ENCODE measurements around the gene NTRK2.

Gene NTRK2

GRCh38 chr9:84851935-84852585 lies 182.5 kb downstream of the NTRK2 start:
- TF ChIP-seq POLR2AphosphoS5 (IDR thresholded peaks at IDR 0.05; ENCODE audit: low read depth, low read length) (no peak), SIN3A (IDR thresholded peaks at IDR 0.05; ENCODE audit: borderline replicate concordance, insufficient read depth, low read length) (no peak), REST (IDR thresholded peaks at IDR 0.05; ENCODE audit: insufficient read depth in 1 of 2, low read depth in 2 of 2, low read length in 2 of 2) (0 out of 4 replicates have a peak, but pooled peaks of 1 of the 2 experiments have one; percentile 6), FOXP2 (optimal IDR thresholded peaks at IDR 0.05; ENCODE audit: borderline replicate concordance, extremely low read depth, extremely low read length, insufficient read depth) (no peak), TAF1 (IDR thresholded peaks at IDR 0.05; ENCODE audit: borderline replicate concordance, insufficient read depth, low read length) (no peak)

GRCh38 chr9:84852617-84853301 lies 183.2 kb downstream of the NTRK2 start:
- no peak for TF ChIP-seq TAF1 (IDR thresholded peaks at IDR 0.05; ENCODE audit: borderline replicate concordance, insufficient read depth, low read length)
- TF ChIP-seq POLR2AphosphoS5 (IDR thresholded peaks at IDR 0.05; ENCODE audit: low read depth, low read length): no peak
- no peak for TF ChIP-seq FOXP2 (optimal IDR thresholded peaks at IDR 0.05; ENCODE audit: borderline replicate concordance, extremely low read depth, extremely low read length, insufficient read depth)

- no peak for TF ChIP-seq REST (IDR thresholded peaks at IDR 0.05; ENCODE audit: insufficient read depth in 1 of 2, low read depth in 2 of 2, low read length in 2 of 2)
- no peak for TF ChIP-seq FOXP2 (optimal IDR thresholded peaks at IDR 0.05; ENCODE audit: borderline replicate concordance, extremely low read depth, extremely low read length, insufficient read depth)
- no peak for TF ChIP-seq SIN3A (IDR thresholded peaks at IDR 0.05; ENCODE audit: borderline replicate concordance, insufficient read depth, low read length)
- no peak for TF ChIP-seq POLR2AphosphoS5 (IDR thresholded peaks at IDR 0.05; ENCODE audit: low read depth, low read length)
- TF ChIP-seq TAF1 (IDR thresholded peaks at IDR 0.05; ENCODE audit: borderline replicate concordance, insufficient read depth, low read length): no peak
Observed at GRCh38 chr9:84856181-84856632, 186.7 kb downstream of the NTRK2 start.

GRCh38 chr9:84857211-84857610 lies 187.7 kb downstream of the NTRK2 start:
- TF ChIP-seq SIN3A (IDR thresholded peaks at IDR 0.05; ENCODE audit: borderline replicate concordance, insufficient read depth, low read length) (no peak), REST (IDR thresholded peaks at IDR 0.05; ENCODE audit: insufficient read depth in 1 of 2, low read depth in 2 of 2, low read length in 2 of 2) (no peak), POLR2AphosphoS5 (IDR thresholded peaks at IDR 0.05; ENCODE audit: low read depth, low read length) (no peak), TAF1 (IDR thresholded peaks at IDR 0.05; ENCODE audit: borderline replicate concordance, insufficient read depth, low read length) (no peak), FOXP2 (optimal IDR thresholded peaks at IDR 0.05; ENCODE audit: borderline replicate concordance, extremely low read depth, extremely low read length, insufficient read depth) (no peak)

GRCh38 chr9:84858364-84858763 lies 188.8 kb downstream of the NTRK2 start:
- TF ChIP-seq REST (IDR thresholded peaks at IDR 0.05; ENCODE audit: insufficient read depth in 1 of 2, low read depth in 2 of 2, low read length in 2 of 2): no peak
- no peak for TF ChIP-seq SIN3A (IDR thresholded peaks at IDR 0.05; ENCODE audit: borderline replicate concordance, insufficient read depth, low read length)
- TF ChIP-seq TAF1 (IDR thresholded peaks at IDR 0.05; ENCODE audit: borderline replicate concordance, insufficient read depth, low read length): no peak
- TF ChIP-seq FOXP2 (optimal IDR thresholded peaks at IDR 0.05; ENCODE audit: borderline replicate concordance, extremely low read depth, extremely low read length, insufficient read depth): no peak
- no peak for TF ChIP-seq POLR2AphosphoS5 (IDR thresholded peaks at IDR 0.05; ENCODE audit: low read depth, low read length)

Data from PFSK-1 (cell line).